ENCODE data around the gene ITM2C. TPM values are rescaled to one million over a fixed set of nuclear protein-coding genes. Genes with fewer than 3 reads are reported as not detected.
A peak's percentile ranks its signal among the peaks of the same experiment; 100 is the strongest.

The ITM2C gene
- total RNA-seq, 5 donors from 2014 or later (not counting 1 experiment from before 2014, with no cell fraction given): 21.9 to 41.2 (median 34.8) TPM

GRCh38 chr2:230865307-230865765, 594 bp downstream of the ITM2C start:
- CTCF ChIA-PET: interaction anchor here in 1 of 2 donors (0.6 to 1.1 kb wide), 3 partner anchors 48 to 122 kb away, joined by 3 read pairs; partner anchors contain the start of gene GPR55
- ATAC-seq (replicated peaks in 1 of 4): no peak
- Histone ChIP-seq H3K9me3 (no peaks in the 10 kb centered on the region), H3K4me1 (ENCODE audit: control insufficient read depth in 1 of 2, extremely low read depth in 1 of 2, insufficient read depth in 2 of 2, low read length in 2 of 2) (peaks cover 24 to 70% of the 10 kb centered on the region in 2 experiments), H3K27ac (ENCODE audit: low read length) (peak overlapping the region; percentile 63), H3K27me3 (replicated peaks in 1 of 2; ENCODE audit: control insufficient read depth in 2 of 2, extremely low read depth in 1 of 2, insufficient read depth in 2 of 2, low read length in 1 of 2) (peaks cover 0 to 17% of the 10 kb centered on the region in 2 experiments), H3K36me3 (ENCODE audit: control insufficient read depth in 2 of 2, extremely low read depth in 1 of 2, insufficient read depth in 1 of 2, low read length in 1 of 2) (no peaks in the 10 kb centered on the region), H3K4me3 (ENCODE audit: control insufficient read depth in 1 of 2, extremely low read depth in 1 of 2, low read length in 1 of 2) (peak overlapping the region; percentile 58 to 78)
- DNase-seq: peak in 2 of 35 experiments; percentile 11 to 35
- no peaks in the 10 kb centered on the region for H3K9me3 Mint-ChIP-seq
- H3K36me3 Mint-ChIP-seq: no peaks in the 10 kb centered on the region
- H3K4me1 Mint-ChIP-seq: peaks cover 46 to 56% (median 48%) of the 10 kb centered on the region in 3 donors
- H3K27ac Mint-ChIP-seq: peak overlapping the region in 1 of 2 donors; percentile 89
- H3K4me3 Mint-ChIP-seq: peak overlapping the region; percentile 77 to 86 (median 82)
- POLR2A ChIA-PET: interaction anchor here in 1 of 2 donors (0.6 kb wide), 1 partner anchor 799 kb away, joined by 11 read pairs; no protein-coding TSS in a partner anchor
- H3K27me3 Mint-ChIP-seq: peaks cover 0 to 3% of the 10 kb centered on the region in 2 donors
- WGBS (ENCODE audit: insufficient coverage): 5% methylated on average over 18 of the region's 24 CpGs

GRCh38 chr2:230865766-230866755, 1.3 kb downstream of the ITM2C start:
- Mint-ChIP-seq H3K27me3 (peaks cover 0 to 3% of the 10 kb centered on the region in 2 donors), H3K36me3 (no peaks in the 10 kb centered on the region), H3K27ac (peak overlapping the region; percentile 79 to 89), H3K9me3 (no peaks in the 10 kb centered on the region), H3K4me1 (peaks cover 49 to 52% (median 50%) of the 10 kb centered on the region in 3 donors), H3K4me3 (peak overlapping the region; percentile 77 to 86 (median 82))
- Histone ChIP-seq H3K36me3 (ENCODE audit: control insufficient read depth in 2 of 2, extremely low read depth in 1 of 2, insufficient read depth in 1 of 2, low read length in 1 of 2) (no peaks in the 10 kb centered on the region), H3K27ac (ENCODE audit: low read length) (peak overlapping the region; percentile 63), H3K9me3 (no peaks in the 10 kb centered on the region), H3K27me3 (replicated peaks in 1 of 2; ENCODE audit: control insufficient read depth in 2 of 2, extremely low read depth in 1 of 2, insufficient read depth in 2 of 2, low read length in 1 of 2) (peaks cover 0 to 17% of the 10 kb centered on the region in 2 experiments), H3K4me1 (ENCODE audit: control insufficient read depth in 1 of 2, extremely low read depth in 1 of 2, insufficient read depth in 2 of 2, low read length in 2 of 2) (peaks cover 27 to 73% of the 10 kb centered on the region in 2 experiments), H3K4me3 (ENCODE audit: control insufficient read depth in 1 of 2, extremely low read depth in 1 of 2, low read length in 1 of 2) (peak overlapping the region; percentile 58 to 78)
- ATAC-seq (replicated peaks in 1 of 4) (no peak), DNase-seq (peak in 4 of 35 experiments; percentile 32 to 61 (median 34))
- ChIA-PET POLR2A (no interaction called here), CTCF (interaction anchor here (0.5 to 1.9 kb wide), 8 partner anchors 11 to 120 kb away, joined by 3 to 8 read pairs (median 6); no protein-coding TSS in a partner anchor)
- WGBS (ENCODE audit: insufficient coverage): 23% methylated on average over 23 of the region's 35 CpGs

- ATAC-seq (replicated peaks in 1 of 4): peak; percentile 21 to 60 (median 50)
- H3K27me3 Mint-ChIP-seq: no peaks in the 10 kb centered on the region
- Histone ChIP-seq H3K36me3 (ENCODE audit: control insufficient read depth in 2 of 2, extremely low read depth in 1 of 2, insufficient read depth in 1 of 2, low read length in 1 of 2) (no peaks in the 10 kb centered on the region), H3K4me3 (ENCODE audit: control insufficient read depth in 1 of 2, extremely low read depth in 1 of 2, low read length in 1 of 2) (no peak overlapping the region), H3K4me1 (ENCODE audit: control insufficient read depth in 1 of 2, extremely low read depth in 1 of 2, insufficient read depth in 2 of 2, low read length in 2 of 2) (peaks cover 27 to 68% of the 10 kb centered on the region in 2 experiments), H3K9me3 (no peaks in the 10 kb centered on the region), H3K27ac (ENCODE audit: low read length) (peak overlapping the region; percentile 63), H3K27me3 (replicated peaks in 1 of 2; ENCODE audit: control insufficient read depth in 2 of 2, extremely low read depth in 1 of 2, insufficient read depth in 2 of 2, low read length in 1 of 2) (peaks cover 0 to 12% of the 10 kb centered on the region in 2 experiments)
- H3K36me3 Mint-ChIP-seq: no peaks in the 10 kb centered on the region
- ChIA-PET POLR2A (no interaction called here), CTCF (interaction anchor here (0.6 to 1.9 kb wide), 9 partner anchors 10 to 121 kb away, joined by 3 to 8 read pairs (median 6); no protein-coding TSS in a partner anchor)
- peaks cover 41 to 45% (median 42%) of the 10 kb centered on the region in 3 donors for H3K4me1 Mint-ChIP-seq
- H3K9me3 Mint-ChIP-seq: no peaks in the 10 kb centered on the region
- peak overlapping the region; percentile 79 to 89 for H3K27ac Mint-ChIP-seq
- DNase-seq: peak; percentile 27 to 87 (median 65)
- H3K4me3 Mint-ChIP-seq: peak overlapping the region; percentile 34 to 86 (median 59)
- WGBS (ENCODE audit: insufficient coverage): 30% methylated on average over 7 of the region's 13 CpGs
Measured at GRCh38 chr2:230866756-230867523, 2.2 kb downstream of the ITM2C start.

GRCh38 chr2:230868161-230868946, 3.6 kb downstream of the ITM2C start:
- DNase-seq: no peak
- peak overlapping the region in 1 of 2 donors; percentile 14 for H3K27ac Mint-ChIP-seq
- no peaks in the 10 kb centered on the region for H3K9me3 ChIP-seq
- H3K27me3 Mint-ChIP-seq: no peaks in the 10 kb centered on the region
- H3K27ac ChIP-seq (ENCODE audit: low read length): no peak overlapping the region
- no peak overlapping the region for H3K4me3 ChIP-seq (ENCODE audit: control insufficient read depth in 1 of 2, extremely low read depth in 1 of 2, low read length in 1 of 2)
- no peak overlapping the region for H3K4me3 Mint-ChIP-seq
- CTCF ChIA-PET: interaction anchor here in 1 of 2 donors (0.6 to 1.6 kb wide), 2 partner anchors 45 to 1016 kb away, joined by 3 to 6 read pairs; no protein-coding TSS in a partner anchor
- H3K36me3 Mint-ChIP-seq: no peaks in the 10 kb centered on the region
- no peaks in the 10 kb centered on the region for H3K9me3 Mint-ChIP-seq
- WGBS (ENCODE audit: insufficient coverage): 92% methylated on average over 11 of the region's 15 CpGs
- ATAC-seq (replicated peaks in 1 of 4): no peak
- POLR2A ChIA-PET: interaction anchor here in 1 of 2 donors (0.5 kb wide), 1 partner anchor 44 kb away, joined by 3 read pairs; no protein-coding TSS in a partner anchor
- H3K27me3 ChIP-seq (replicated peaks in 1 of 2; ENCODE audit: control insufficient read depth in 2 of 2, extremely low read depth in 1 of 2, insufficient read depth in 2 of 2, low read length in 1 of 2): peaks cover 0 to 15% of the 10 kb centered on the region in 2 experiments
- peaks cover 49 to 50% (median 49%) of the 10 kb centered on the region in 3 donors for H3K4me1 Mint-ChIP-seq
- peaks cover 27 to 77% of the 10 kb centered on the region in 2 experiments for H3K4me1 ChIP-seq (ENCODE audit: control insufficient read depth in 1 of 2, extremely low read depth in 1 of 2, insufficient read depth in 2 of 2, low read length in 2 of 2)
- no peaks in the 10 kb centered on the region for H3K36me3 ChIP-seq (ENCODE audit: control insufficient read depth in 2 of 2, extremely low read depth in 1 of 2, insufficient read depth in 1 of 2, low read length in 1 of 2)

GRCh38 chr2:230868947-230869913, 4.5 kb downstream of the ITM2C start:
- Histone ChIP-seq H3K27ac (ENCODE audit: low read length) (no peak overlapping the region), H3K9me3 (no peaks in the 10 kb centered on the region), H3K4me1 (ENCODE audit: control insufficient read depth in 1 of 2, extremely low read depth in 1 of 2, insufficient read depth in 2 of 2, low read length in 2 of 2) (peaks cover 27 to 76% of the 10 kb centered on the region in 2 experiments), H3K27me3 (replicated peaks in 1 of 2; ENCODE audit: control insufficient read depth in 2 of 2, extremely low read depth in 1 of 2, insufficient read depth in 2 of 2, low read length in 1 of 2) (peaks cover 0 to 8% of the 10 kb centered on the region in 2 experiments), H3K36me3 (ENCODE audit: control insufficient read depth in 2 of 2, extremely low read depth in 1 of 2, insufficient read depth in 1 of 2, low read length in 1 of 2) (no peaks in the 10 kb centered on the region), H3K4me3 (ENCODE audit: control insufficient read depth in 1 of 2, extremely low read depth in 1 of 2, low read length in 1 of 2) (no peak overlapping the region)
- Mint-ChIP-seq H3K4me3 (no peak overlapping the region), H3K9me3 (no peaks in the 10 kb centered on the region), H3K36me3 (no peaks in the 10 kb centered on the region), H3K27me3 (no peaks in the 10 kb centered on the region), H3K4me1 (peaks cover 42 to 50% (median 49%) of the 10 kb centered on the region in 3 donors), H3K27ac (peak overlapping the region in 1 of 2 donors; percentile 14)
- ATAC-seq (replicated peaks in 1 of 4) (no peak), DNase-seq (no peak)
- ChIA-PET CTCF (interaction anchor here in 1 of 2 donors (0.6 kb wide), 1 partner anchor 1017 kb away, joined by 3 read pairs; no protein-coding TSS in a partner anchor), POLR2A (interaction anchor here in 1 of 2 donors (0.5 kb wide), 1 partner anchor 45 kb away, joined by 3 read pairs; no protein-coding TSS in a partner anchor)
- 84% methylated on average over 14 of the region's 19 CpGs for WGBS (ENCODE audit: insufficient coverage)
